GM21737 (cell line): Measurements from ENCODE around the gene BFSP2.
"Not testable (repeated sequence)": the region's sequence is repeated elsewhere in the genome, so short reads cannot be mapped to it uniquely, and the experiment has no call there.

ENCODE experiments used
- ATAC-seq: cut with Tn5 transposase; IDR thresholded peaks from one replicate; pipeline ENCODE4 v1.9.1; 2021; ENCODE audit warnings: mild to moderate bottlenecking, moderate library complexity; ENCODE audit not compliant: unreplicated experiment

The BFSP2 gene

DNA sequence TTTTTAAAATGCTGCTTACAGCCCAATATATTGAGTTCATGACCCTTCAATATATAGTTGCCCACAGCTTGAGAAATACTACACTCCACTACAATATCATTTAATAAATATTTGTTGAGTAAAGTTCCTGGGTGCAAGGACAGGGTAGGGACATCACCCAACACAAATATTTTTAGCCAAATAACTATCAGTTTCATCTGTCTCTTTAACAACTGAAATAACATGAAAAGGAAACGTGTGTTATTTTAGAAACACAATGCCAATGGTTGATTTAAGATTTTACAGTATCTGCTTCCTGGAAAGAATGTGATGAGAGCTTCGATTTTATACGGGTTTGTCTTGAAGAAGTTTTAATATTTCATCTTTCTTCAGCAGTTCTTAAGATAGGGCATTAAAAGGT lies 106.0 kb downstream of the BFSP2 start:
- peak; percentile 52 for ATAC-seq

DNA sequence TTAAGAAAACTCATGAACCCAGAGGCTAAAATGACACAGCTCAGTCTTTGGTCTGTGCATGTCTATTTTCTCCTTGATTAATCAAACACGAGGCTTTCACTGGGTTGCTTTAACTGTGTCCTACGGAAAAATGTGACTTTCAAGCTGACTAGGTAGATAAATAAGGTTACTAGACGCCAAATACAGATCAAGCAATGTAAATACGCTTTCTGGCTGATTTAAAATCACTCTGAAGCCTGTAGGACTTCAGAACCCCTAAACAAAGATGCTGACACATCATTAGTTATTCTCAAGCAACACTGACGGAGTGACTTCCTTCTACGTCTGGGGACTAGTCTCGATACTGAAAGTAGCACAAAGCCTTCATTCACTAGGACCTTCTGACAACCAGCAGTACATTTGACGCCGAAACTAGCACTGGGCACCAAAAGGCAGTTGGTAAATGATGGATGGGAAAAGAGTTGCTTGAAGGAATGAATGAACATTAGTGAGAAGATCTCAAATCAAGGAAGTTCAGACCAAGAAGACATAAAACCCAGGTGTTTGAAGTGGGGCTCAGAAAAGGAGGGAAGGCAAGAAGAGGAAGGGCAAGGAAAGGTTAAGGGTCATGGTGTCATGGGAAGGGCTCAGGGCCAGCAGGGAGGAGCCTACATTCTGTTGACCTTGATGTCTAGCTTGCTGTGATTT lies 106.5 kb downstream of the BFSP2 start:
- peak; percentile 92 for ATAC-seq

DNA sequence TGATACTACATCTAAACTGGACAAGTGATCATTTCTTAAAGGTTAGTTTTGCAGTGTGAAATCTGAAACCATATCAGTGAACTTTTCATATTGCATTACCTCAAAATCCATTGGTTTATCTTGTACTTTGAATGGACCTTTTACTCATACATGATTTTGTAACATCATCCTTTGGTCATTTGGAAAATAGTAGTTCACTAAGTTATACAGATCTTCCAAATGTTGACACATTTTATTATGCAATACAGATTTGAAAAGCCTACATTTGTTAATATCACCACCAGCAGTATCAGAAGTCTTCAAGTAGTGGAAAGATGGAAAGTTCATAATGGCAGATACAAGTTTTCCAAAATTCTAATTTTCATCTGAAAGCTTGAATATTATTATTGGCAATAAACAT lies 109.6 kb downstream of the BFSP2 start:
- ATAC-seq: no peak

DNA sequence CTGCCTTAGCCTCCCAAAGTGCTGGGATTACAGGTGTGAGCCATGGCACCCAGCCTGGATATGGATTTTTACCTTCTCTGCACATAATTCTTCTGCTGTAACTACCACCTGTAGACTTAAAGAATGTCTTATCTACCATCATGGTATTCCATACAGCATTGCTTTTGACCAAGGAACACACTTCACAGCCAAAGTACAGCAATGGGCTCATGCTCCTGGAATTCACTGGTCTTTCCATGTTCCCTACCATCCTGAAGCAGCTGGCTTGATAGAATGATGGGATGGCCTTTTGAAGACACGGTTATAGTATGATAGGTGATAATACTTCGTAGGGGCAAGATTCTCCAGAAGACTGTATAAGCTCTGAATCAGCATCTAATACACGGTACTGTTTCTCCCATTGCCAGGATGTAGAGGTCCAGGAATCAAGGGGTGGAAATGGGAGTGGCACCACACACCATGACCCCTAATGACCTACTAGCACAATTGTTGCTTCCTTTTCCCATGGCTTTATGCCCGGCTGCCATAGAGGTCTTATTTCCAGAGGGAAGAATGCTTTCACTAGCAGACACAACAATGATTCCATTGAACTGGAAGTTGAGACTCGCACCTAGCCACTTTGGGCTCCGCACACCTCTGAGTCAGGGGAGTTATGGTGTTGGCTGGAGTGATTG lies 112.7 kb downstream of the BFSP2 start:
- no peak for ATAC-seq

DNA sequence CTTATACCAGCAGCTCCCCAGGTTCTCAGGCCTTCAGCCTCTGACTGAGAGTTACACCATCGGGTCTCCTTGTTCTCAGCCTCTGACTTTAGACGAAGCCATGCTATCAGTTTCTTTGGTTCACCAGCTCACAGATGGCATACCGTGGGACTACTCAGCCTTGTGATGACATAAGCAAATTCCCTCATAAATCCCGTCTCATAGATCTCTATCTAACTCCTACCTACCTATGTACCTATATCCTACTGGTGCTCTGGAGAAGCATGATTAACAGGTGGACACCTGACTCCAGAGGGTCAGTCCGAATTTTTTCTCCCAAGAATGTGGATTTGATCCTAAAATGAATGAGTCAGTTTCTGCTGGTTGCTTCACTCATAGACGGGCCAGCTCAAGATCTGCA lies 114.6 kb downstream of the BFSP2 start:
- no peak for ATAC-seq

DNA sequence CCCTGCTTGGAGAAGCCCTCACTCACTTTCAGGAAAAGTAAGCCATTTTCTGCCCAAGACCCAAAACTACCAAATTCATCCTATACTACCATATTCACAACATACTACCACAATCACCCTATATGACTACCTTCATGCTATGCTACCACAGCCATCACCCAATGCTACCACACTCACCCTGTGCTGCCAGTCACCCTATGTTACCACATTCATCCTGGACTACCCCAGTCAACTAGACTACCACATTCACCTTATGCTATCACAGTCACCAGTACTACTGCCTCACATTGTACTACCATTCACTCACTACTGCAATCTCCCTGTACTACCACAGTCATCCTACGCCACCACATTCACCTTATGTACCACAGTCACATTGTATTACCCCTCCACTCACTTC lies 115.3 kb downstream of the BFSP2 start:
- ATAC-seq: no peak

DNA sequence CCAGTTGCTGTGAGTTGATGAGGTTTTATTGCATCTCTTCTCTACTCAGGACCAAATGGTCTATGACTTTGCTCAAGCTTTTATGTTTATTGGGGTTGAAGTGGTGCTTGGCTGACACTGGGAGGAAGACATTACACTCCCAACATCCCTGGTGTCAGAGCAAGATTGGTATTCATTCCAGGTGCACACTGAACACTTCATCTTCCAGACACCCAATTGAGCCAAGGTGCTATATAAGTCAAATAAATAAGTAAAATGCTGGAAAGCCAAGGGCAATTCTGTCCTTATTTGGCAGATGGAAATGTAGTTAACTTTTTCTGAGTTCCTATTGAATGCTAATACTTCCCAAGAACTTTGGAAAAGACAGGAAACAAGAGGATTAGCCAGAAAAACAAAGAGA lies 120.4 kb downstream of the BFSP2 start:
- ATAC-seq: no peak

DNA sequence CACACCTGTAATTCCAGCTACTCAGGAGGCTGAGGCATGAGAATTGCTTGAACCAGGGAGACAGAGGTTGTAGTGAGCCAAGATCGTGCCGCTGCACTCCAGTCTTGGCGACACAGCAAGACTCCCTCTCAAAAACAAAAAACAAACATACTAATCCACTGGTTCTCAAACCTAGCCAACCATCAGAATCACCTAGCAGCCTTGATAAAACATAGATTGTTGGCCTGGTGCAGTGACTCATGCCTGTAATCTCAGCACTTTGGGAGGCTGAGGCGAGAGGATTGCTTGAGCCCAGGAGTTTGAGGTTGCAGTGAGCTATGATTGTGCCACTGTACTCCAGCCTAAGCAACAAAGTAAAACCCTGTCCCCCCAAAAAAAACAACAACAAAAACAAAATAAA lies 121.1 kb downstream of the BFSP2 start:
- not testable (repeated sequence) for ATAC-seq

DNA sequence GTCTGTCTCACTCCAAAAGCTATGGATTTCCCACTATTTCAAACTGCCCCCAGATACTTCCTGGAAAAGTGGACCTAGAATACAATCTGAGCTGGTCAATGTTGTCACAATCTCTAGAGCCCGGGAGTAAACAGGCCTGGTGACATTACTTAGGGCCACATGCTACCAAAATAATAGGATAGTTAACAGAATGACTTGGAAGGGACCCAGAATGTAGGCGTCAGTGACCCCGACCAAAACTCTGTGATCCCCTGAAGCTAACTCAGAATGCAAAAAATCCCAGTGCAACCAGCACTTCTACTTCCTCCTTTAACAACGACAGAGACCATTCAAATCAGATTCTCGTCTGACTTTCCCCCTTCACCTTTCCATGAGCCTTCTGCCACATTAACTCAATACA lies 122.1 kb downstream of the BFSP2 start:
- no peak for ATAC-seq

DNA sequence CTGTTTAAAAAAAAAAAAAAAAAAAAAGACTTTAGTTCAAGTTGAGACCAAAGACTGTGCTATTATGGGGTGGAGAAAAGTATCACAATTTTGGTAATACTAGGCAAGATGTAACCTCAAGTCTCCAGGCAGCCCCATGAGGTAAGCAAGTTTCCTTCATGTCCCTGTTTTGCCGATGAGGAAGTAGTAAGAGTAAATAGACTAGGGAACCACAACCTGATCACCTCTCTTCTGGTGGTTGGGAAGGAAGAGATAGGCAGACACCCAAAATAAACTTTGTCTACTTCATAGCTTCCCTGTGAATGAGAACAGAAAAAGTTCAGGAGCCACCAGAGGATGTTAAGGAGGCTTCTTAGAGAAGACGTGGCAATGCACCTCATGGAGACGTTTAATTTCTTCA lies 123.9 kb downstream of the BFSP2 start:
- ATAC-seq: not testable (repeated sequence)
